ENCODE results near the gene GCNT1.

DNA sequence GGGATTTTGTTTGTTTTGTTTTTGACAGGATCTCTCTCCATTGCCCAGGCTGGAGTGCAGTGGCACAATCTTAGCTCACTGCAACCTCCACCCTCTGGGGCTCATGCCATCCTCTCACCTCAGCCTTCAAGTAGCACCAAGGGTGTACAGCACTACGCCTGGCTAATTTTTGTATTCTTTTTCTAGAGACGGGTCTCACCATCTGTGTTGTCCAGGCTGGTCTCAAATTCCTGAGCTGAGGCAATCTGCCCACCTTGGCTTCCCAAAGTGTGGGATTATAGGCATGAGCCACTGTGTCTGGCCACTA, 7.3 kb downstream of the GCNT1 start:
- TF ChIP-seq POLR2AphosphoS5 (IDR thresholded peaks at IDR 0.05; ENCODE audit: low read depth, low read length), result no peak
- TF ChIP-seq, protein P1, sequence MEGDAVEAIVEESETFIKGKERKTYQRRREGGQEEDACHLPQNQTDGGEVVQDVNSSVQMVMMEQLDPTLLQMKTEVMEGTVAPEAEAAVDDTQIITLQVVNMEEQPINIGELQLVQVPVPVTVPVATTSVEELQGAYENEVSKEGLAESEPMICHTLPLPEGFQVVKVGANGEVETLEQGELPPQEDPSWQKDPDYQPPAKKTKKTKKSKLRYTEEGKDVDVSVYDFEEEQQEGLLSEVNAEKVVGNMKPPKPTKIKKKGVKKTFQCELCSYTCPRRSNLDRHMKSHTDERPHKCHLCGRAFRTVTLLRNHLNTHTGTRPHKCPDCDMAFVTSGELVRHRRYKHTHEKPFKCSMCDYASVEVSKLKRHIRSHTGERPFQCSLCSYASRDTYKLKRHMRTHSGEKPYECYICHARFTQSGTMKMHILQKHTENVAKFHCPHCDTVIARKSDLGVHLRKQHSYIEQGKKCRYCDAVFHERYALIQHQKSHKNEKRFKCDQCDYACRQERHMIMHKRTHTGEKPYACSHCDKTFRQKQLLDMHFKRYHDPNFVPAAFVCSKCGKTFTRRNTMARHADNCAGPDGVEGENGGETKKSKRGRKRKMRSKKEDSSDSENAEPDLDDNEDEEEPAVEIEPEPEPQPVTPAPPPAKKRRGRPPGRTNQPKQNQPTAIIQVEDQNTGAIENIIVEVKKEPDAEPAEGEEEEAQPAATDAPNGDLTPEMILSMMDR (IDR thresholded peaks at IDR 0.05), result no peak
- TF ChIP-seq, protein P2, sequence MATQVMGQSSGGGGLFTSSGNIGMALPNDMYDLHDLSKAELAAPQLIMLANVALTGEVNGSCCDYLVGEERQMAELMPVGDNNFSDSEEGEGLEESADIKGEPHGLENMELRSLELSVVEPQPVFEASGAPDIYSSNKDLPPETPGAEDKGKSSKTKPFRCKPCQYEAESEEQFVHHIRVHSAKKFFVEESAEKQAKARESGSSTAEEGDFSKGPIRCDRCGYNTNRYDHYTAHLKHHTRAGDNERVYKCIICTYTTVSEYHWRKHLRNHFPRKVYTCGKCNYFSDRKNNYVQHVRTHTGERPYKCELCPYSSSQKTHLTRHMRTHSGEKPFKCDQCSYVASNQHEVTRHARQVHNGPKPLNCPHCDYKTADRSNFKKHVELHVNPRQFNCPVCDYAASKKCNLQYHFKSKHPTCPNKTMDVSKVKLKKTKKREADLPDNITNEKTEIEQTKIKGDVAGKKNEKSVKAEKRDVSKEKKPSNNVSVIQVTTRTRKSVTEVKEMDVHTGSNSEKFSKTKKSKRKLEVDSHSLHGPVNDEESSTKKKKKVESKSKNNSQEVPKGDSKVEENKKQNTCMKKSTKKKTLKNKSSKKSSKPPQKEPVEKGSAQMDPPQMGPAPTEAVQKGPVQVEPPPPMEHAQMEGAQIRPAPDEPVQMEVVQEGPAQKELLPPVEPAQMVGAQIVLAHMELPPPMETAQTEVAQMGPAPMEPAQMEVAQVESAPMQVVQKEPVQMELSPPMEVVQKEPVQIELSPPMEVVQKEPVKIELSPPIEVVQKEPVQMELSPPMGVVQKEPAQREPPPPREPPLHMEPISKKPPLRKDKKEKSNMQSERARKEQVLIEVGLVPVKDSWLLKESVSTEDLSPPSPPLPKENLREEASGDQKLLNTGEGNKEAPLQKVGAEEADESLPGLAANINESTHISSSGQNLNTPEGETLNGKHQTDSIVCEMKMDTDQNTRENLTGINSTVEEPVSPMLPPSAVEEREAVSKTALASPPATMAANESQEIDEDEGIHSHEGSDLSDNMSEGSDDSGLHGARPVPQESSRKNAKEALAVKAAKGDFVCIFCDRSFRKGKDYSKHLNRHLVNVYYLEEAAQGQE (IDR thresholded peaks at IDR 0.05; ENCODE audit: insufficient read depth in 1 of 2, low read depth in 2 of 2, low read length in 1 of 2), result no peak
- TF ChIP-seq SIN3A (IDR thresholded peaks at IDR 0.05; ENCODE audit: borderline replicate concordance, insufficient read depth, low read depth, low read length), result no peak

Data from Panc1 (cell line).